Neural cell (in vitro differentiated cells): ENCODE measurements around the gene AHRR.

Experiments
- CTCF ChIP-seq: fragments of 450-650 bp; IDR thresholded peaks from 2 replicates; pipeline ENCODE4 v1.5.1; 2014; ENCODE audit warnings: antibody characterized with exemption, mild to moderate bottlenecking, moderate library complexity; ENCODE audit not compliant: poor library complexity, severe bottlenecking
- EZH2 ChIP-seq: fragments of 200-600, 300-800 bp; shearing (Covaris generic), sonication (generic); IDR thresholded peaks from 2 replicates; pipeline ENCODE4 v1.6.1; 2014; ENCODE audit warnings: antibody characterized with exemption, low read length, borderline replicate concordance, mild to moderate bottlenecking; ENCODE audit not compliant: insufficient read depth, poor library complexity, severe bottlenecking

GRCh38 chr5:445591-445990 is 124.1 kb downstream of the AHRR start:
- TF ChIP-seq CTCF (no peak), EZH2 (no peak)
